ENCODE data around the gene PPP6R1.

PPP6R1 gene

DNA sequence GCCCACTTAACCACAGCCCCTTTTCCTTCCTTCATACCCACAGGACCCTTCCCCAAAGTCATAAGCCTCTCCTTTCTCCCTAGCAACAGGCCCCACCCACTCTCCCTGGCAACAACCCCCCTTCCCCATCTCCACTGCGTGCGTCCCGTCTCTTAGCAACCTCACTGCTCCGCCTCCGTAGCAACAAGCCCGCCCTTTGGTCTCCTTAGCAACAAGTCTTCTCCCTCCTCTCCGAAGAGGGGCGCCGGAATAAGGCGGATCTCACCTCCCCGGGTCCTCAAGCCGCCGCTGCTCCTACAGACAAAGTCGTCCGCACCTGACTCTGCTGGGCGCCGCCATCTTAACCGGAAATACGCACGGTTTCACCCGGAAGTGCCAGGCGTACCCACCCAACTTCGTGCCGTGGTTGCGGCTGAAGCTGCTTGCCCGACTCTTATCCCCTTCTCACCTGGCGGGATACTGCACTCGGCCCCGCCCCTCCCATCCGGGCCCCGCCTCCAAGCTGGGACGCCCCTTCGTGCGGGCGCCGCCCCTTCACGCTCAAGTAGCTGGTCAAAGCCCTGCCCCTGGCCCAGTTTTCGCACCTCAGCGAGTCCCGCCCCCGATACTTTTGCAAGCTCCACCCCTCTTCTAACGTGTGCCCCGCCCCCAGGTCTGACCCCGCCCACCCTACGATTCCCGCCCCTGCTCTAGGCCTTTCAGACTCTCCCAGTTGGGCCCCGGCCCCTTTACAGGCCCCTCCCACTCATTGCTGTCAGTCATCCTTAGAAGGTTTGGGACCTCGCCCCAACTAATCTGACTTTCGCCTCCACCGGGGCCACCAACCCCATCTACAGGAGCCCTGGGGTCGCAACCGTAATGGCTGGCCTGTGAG lies 21.2 kb upstream of the PPP6R1 start, which contains the start of gene HSPBP1:
Gene HSPBP1 (minus strand): TSS at position 341 of the 874 bp plus-strand sequence. CDS start 502 bp downstream, outside the sequence.
- peak; percentile 92 for DNase-seq (ENCODE audit: low spot score)

DNA sequence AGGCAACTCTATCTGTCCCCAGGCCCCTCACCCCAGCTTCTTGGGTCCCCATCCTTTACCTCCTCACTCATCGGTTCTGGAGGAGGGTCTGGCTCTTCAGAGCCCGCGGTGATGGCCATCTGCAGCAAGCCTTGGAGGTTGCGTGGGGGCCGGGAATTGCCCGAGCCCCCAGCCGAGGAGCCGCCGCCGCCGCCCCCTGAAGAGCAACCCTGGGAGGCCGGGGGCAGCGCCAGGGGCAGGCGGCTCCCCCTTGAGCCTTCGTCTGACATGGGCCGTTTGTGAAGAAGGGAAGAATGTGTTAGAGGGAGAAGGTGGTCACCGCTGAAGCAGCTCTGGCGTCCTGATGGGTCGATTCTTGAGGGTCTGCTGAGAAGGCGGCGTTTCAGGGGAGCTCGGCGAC lies 20.5 kb upstream of the PPP6R1 start:
- DNase-seq (ENCODE audit: low spot score): no peak

DNA sequence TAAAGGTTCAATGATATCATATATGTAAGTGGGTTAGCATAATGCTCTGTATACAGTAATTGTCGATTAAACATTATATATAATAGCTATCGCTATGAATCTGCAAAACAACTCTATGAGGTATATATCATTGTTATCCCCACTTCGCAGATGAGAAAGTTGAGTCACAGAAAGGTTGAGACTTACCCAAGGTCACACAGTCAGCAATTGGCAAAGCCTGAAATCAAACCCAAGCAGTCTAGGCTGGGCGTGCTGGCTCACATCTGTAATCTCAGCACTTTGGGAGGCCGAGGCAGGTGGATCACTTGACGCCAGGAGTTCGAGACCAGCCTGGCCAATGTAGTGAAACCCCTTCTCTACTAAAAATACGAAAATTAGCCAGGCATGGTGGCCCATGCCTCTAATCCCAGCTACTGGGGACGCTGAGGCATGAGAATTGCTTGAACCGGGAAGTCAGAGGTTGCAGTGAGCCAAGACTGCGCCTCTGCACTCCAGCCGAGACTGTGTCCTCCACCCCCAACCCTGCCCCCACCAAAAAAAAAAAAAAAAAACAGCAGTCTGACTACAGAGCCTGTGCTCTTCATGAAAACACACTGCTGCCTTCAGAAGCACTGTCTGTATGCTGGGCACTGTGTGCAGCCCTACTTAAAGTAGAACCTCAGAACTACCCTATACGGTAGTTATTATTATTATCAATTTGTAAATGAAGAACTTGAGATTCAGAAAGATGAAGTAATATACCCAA lies 19.7 kb upstream of the PPP6R1 start:
- no peak for DNase-seq (ENCODE audit: low spot score)

DNA sequence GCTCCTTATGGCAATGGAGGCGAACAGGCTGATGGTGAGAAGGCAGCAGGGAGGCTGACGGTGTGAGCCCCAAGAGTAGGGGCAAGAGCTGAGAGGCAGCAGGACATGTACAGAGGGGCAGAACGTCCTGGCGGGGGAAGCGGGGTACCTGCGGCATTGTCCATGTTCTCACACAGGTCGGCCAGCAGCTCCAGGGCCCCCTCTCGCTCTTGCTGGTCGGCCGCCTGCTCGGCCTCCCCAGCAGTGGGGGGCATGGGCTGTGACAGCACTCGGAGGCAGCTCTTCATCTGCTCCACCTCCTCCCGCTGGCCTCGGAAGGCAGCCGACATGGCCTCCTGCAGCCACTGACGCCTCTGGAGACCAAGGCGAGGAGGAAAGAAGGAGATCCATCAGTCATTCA lies 18.7 kb upstream of the PPP6R1 start:
- no peak for DNase-seq (ENCODE audit: low spot score)

DNA sequence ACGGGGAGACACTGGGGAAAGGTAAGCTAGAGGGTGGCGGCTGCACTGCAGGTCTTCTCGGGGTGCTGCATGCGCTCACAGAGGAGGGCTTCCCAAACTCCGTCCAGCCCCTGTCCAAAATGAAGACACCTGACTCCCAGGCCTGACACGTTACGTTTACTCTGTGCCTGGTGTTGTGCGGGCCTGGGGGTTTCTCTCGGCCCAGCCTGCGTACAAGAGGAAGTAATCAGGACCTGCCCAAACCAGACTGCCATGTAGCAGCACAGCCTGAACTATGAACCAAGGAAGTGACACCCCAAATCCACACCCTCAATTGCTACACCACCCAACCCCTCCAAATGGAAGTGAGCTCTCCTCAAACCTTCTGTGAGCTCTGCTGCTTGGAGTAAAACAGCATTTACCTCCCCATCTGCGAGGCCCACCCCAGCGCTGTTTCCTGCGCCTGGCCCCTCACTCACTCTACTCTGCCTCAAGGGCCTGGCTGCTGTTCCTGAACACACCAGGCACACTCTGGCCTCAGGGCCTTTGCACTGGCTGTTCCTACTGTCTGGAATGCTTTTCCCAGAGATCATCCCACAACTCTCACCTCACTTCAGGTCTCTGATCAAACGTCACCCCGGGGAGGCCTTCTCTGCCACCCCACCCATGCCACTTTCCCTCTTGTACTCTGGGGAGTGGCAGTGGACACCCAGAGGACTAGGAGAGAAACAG lies 18.1 kb upstream of the PPP6R1 start:
- DNase-seq (ENCODE audit: low spot score): no peak

DNA sequence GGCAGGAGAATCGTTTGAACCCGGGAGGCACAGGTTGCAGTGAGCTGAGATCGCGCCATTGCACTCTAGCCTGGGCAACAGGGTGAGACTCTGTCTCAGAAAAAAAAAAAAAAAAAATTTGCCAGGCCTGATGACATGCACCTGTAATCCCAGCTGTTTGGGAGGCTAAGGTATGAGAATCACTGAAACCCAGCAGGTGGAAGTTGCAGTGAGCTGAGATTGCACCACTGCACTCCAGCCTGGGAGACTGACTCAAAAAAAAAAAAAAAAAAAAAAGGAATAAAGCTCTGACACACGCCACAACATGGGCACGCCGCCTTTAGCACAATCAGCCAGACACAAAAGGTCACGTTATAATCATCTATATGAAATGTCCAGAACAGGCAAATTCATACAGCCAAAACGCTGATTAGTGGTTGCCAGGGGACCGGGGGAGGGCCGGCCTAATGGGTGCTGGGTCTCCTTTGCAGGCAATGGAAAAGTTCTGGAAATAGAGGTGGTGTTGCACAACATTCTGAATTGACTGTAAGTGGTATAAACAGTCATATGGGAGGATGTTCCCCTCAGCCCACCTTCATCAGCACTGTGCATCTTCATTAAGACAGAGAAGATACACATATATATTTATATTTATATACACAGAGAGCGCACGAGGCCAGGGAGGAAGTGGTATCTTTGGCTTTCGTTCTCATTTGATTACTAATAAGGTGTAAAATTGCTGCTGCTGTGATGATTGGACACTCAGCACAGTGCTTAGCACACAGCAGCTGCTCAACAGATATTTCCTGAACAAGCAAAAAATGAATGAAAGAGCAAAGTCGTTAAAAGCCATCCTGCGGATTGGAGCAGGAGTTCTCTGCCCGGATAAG lies 17.3 kb upstream of the PPP6R1 start:
- DNase-seq (ENCODE audit: low spot score): no peak

DNA sequence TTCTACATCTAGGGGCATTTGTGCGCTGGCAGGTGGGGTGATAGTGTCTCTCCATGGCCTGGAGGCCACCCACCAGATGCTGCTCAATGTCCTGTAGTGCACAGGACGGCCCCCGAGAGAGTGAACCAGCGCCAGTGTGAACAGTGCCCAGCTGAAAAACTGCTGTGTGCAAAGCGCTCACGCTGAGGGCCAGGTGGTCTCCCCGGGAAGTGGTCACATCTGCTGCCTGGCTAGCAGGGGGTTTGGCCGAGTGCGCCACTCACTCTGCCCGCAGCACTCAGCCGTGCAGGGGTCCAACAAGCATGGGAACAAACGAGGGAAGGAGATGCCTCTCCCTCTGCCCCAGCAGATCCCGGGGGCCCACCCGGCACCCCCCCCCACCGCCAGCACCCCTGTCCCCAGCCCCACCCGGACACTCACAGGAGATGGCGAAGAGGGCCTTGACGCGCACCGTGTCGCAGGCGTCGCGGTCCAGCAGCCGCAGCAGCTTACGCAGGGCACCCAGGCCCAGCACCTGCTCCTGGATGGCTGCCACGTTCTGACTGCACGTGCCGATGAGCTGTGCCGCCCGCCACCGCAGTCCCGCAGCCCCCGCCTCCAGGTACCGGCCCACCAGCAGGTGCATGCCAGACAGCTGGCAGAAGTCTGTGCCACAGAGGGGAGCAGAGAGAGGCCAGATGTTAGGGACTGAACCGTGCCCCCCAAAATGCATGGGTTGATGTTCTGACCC lies 15.3 kb upstream of the PPP6R1 start:
- no peak for DNase-seq (ENCODE audit: low spot score)

DNA sequence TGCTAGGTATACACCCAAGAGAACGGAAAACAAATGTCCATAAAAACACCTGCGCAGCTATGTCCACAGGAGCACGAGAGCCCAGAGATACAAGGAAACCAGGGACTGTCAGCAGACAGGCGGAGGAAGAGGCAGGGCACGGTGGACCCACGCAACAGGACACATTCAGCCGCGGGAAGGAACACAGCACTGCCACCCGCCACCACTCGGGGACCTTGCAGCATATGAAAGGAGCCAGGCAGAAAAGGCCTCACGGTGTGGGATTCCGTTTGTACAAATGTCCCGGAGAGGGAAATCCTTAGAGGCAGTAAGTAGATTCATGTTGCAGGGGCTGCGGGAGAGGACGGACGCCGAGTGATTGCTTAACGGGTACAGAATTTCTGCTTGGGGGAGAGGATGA lies 13.3 kb upstream of the PPP6R1 start:
- DNase-seq (ENCODE audit: low spot score): no peak

DNA sequence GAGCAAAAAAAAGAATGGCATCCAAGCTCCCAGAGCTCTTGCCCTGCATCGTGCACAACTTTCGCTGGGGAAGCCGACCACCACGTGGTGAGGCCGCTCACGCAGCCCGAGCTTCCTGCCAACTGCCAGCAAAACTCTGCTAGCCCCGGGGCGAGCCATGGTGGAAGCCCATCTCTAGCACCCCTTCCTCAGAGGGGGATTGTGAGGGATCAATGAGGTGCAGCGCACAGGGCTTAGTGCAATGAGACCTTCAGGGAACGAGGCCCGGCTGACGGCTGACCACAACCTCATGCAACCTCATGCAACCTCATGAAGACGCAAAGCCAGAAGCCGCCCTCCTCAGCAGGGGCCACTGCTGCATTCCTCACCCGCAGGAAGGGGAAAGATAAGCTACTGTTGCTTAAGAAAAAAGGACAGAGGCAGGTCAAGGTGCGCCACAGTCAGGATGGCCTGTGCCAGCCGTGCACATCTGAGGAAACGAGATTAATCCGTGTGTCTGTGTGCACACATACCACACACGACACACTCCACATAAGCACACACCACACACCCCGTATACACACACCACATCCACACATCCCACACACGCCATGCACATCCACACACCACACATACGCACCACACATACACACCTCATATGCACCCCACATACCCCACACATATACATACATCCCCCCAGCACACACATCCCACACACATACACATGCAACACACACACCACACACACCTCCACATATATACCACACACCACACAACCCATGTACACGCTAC lies 11.5 kb upstream of the PPP6R1 start:
- DNase-seq (ENCODE audit: low spot score): no peak

DNA sequence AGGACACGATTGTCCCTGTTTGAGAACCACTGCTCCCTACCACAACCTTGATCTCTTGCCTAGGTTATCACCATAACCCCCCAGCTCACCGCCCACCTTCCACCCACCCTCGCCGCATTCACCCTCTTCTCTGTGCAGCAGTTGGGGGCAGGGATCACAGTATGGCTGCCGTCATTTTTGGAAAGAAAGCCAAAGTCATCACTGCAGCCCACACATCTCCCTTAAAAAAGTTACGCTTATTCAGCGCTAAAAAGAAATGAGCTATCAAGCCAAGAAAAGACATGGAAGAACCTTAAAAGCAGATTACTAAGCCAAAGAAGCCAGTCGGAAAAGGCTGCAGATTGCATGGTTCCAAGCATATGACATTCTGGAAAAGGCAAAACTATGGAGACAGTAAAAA lies 10.5 kb upstream of the PPP6R1 start:
- DNase-seq (ENCODE audit: low spot score): no peak

DNA sequence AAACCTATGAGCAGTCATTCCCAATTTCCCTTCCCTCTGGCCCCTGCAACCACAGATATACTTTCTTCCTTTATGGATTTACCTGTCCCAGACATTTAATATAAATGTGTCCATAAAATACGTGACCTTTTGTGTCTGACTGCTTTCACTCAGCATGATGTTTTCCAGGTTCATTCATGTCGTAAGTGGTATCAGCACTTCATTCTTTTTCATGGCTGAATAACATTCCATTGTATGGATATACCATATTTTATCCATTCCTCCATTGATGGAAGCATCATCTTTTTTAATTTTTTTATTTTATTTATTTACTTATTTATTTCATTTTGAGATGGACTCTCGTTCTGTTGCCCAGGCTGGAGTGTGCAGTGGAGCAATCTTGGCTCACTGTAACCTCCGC lies 8.0 kb upstream of the PPP6R1 start:
- DNase-seq (ENCODE audit: low spot score): no peak

DNA sequence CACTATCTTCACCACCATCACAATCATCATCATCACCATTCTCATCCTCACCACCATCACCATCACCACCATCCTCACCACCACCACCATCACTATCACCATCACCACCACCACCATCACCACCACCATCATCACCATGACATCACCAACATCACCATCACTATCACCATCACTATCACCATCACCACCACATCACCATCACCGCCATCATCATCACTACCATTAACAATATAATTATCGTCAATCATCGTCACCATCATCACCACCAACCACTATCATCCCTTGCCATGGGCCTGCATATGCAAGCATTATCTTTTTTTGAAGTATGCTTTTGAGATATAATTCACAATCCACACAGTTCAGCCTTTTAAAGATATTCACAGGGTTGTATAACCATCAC lies 7.6 kb upstream of the PPP6R1 start:
- no peak for DNase-seq (ENCODE audit: low spot score)

DNA sequence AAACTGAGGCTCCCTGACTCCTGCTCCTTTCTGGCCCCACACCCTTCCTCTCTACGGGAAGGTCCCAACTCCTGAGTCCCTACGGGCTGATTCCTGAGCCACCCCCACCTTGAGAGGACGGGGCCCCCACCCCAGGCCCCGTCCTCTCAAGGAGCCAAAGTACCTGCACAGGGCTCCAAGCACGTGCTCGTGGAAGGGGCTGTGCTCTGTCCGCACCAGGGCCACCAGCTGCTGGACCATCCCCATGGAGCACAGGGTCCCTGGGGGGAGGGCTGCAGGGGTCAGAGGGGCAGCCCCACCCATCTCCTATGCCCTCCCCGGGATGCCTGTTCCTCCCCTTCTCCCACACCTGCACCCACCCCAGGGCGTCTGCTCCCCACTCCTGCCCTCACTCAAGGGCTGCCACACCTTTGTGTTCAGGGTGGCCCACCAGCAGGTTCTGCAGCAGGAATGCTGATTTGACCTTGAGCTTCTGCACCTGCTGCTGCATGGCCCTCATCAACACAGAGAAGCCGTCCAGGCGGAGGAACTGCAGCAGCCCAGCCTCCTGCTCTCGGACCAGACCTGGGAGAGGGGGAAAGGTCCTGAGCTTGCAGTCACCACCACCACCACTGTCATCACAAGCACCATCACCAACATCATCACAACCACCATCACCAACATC lies 7.0 kb upstream of the PPP6R1 start:
- no peak for DNase-seq (ENCODE audit: low spot score)

DNA sequence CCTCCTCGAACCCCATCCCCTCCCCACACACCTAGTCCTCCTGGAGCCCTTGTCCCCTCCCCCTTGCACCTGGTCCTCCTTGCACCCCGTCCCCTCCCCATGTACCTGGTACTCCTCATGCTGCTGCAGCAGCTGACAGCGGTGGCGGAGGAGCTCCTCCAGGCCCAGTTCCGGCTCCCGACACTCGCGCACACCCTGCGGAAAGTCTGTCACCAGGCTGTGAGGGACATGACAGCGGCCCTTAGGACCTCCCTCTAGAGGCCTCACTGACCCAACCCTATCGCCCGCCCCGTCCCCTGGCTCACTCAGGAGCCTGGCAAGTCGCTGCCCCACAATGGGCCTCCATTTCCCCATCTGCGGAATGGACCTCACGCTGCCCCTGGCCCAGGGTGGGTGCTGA lies 6.4 kb upstream of the PPP6R1 start:
- no peak for DNase-seq (ENCODE audit: low spot score)

DNA sequence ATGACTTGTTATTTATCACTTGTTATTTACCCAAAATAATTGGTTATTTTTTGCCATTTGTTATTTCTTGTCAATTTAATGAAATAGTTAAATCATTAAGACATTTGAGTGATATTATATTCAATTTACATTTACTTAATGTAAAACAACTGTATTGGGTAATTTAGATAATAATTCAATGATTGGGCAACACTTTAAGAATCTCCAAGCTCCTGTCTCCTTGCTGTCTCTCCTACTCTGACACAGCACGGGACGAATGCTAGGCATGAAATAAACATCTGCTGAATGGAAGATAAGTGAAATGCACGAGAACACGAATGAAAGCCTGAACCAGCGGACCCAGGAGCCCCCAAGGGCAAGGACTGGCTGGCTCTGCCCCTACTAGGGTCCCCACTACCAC lies 5.7 kb upstream of the PPP6R1 start:
- no peak for DNase-seq (ENCODE audit: low spot score)

DNA sequence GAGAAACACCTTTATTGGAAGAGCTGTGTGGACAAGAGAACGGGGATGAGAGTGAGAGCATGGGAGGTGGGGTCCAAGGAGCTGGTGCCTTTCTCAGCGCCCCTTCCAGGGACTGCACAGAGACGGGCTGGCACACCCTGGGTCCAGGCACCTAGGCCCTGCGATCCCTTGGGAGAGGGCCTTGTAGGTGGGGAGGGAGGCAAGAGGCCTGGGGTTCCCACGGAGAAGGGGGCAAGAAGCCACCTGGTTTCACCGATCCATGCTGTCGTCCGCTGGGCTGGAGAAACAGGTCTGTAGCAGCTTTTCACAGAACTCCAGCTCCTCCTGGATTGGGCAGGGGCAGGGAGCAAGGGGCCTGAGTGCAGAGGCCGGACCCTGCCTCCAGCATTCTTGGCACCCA lies 3.5 kb upstream of the PPP6R1 start:
- DNase-seq (ENCODE audit: low spot score): no peak

DNA sequence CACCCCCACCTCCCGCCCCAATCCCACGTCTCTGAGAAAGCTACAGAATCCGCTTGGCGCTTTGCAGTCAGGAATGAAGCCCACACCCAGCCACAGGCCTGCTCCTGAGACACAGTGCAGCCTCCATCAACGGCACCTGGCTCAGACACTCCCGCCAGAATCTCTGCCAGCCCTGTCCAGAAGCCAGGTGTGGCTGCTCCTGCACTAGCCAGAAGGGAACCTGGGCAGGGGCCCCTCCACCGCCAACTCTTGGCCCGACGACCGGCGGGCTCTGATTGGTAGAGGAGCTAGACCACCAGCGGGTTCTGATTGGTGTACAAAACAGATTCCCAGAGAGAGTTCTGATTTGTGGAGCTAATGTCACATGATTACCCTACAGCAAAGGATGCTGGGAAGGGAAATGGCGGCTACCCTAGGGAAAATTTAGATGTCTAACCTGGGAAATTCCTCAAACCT lies 2.9 kb upstream of the PPP6R1 start:
- no peak for DNase-seq (ENCODE audit: low spot score)

DNA sequence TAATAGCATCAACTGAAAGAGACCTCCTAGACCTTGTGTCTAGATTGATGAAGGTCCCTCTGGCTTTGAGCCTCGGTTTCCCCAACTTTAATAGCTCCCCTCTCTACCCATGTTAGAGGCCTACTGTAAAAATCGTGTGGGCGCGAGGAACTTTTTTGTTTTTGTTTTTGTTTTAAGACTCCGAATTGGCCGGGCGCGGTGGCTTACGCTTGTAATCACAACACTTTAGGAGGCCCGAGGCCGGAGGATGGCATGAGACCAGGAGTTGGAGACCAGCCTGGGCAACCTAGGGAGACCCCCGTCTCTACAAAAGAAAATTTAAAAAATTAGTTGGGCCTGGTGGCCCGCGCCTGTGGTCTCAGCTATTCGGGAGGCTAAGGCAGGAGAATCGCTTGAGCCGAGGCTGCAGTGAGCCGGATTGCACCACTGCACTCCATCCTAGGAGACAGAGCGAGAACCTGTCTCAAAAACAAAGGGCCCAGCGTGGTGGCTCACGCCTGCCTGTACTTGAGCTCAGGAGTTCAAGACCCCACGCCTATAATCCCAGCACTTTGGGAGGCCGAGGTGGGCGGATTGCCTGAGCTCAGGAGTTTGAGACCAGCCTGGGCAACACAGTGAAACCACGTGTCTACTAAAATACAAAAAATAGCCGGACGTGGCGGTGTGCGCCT lies 858 bp upstream of the PPP6R1 start:
- DNase-seq (ENCODE audit: low spot score): no peak

DNA sequence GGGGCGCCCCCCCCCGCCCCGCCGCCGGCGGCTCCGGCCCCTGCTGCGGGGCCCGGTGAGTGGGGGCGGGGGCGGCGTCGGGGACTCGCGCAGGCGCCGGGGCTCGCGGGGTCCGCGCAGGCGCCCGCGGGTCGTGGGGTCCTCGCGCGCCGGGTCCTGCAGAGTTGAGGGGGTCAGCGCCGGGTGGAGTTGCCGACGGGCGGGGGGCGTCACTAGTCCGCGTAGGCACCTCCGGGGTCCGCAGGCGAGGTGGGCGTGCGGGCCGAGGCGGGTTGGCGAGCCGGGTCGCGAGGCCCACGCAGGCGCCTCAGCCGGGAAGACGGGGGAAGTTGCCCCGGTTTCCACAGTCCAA lies 365 bp downstream of the PPP6R1 start:
- DNase-seq (ENCODE audit: low spot score): peak; percentile 80

All from AG20443 (cell line).